Duodenal mucosa (tissue), 2 donors: ENCODE results near the gene MBNL2.

Experiments used
- H3K27ac ChIP-seq: one replicate; pipeline ENCODE4 v1.7.0; 2013; ENCODE audit warnings: low read depth, low read length
- H3K27me3 ChIP-seq, 2 donors: one replicate each; pipeline ENCODE4 v1.7.0; 2013; ENCODE audit warnings: low read length in 2 of 2, control low read depth in 1 of 2; ENCODE audit not compliant: insufficient read depth in 2 of 2, control insufficient read depth in 1 of 2
- H3K36me3 ChIP-seq, 2 donors: one replicate each; pipeline ENCODE4 v1.7.0; 2013; ENCODE audit warnings: low read length in 2 of 2, control low read depth in 1 of 2; ENCODE audit not compliant: insufficient read depth in 2 of 2, control insufficient read depth in 1 of 2
- H3K4me1 ChIP-seq, 2 donors: one replicate each; pipeline ENCODE4 v1.7.0; 2013; ENCODE audit warnings: low read length in 2 of 2, control low read depth in 1 of 2; ENCODE audit not compliant: insufficient read depth in 2 of 2, control insufficient read depth in 1 of 2
- H3K4me3 ChIP-seq, 2 donors: one replicate each; pipeline ENCODE4 v1.7.0; 2013; ENCODE audit warnings: low read length in 2 of 2, low read depth in 1 of 2
- H3K9ac ChIP-seq, 2 donors: one replicate each; pipeline ENCODE4 v1.7.0; 2013; ENCODE audit warnings: low read length in 2 of 2, low read depth in 1 of 2
- H3K9me3 ChIP-seq, 2 donors: one replicate each; pipeline ENCODE4 v1.7.0; 2013; ENCODE audit warnings: low read length in 2 of 2, control low read depth in 1 of 2; ENCODE audit not compliant: control insufficient read depth in 1 of 2

Gene MBNL2

DNA sequence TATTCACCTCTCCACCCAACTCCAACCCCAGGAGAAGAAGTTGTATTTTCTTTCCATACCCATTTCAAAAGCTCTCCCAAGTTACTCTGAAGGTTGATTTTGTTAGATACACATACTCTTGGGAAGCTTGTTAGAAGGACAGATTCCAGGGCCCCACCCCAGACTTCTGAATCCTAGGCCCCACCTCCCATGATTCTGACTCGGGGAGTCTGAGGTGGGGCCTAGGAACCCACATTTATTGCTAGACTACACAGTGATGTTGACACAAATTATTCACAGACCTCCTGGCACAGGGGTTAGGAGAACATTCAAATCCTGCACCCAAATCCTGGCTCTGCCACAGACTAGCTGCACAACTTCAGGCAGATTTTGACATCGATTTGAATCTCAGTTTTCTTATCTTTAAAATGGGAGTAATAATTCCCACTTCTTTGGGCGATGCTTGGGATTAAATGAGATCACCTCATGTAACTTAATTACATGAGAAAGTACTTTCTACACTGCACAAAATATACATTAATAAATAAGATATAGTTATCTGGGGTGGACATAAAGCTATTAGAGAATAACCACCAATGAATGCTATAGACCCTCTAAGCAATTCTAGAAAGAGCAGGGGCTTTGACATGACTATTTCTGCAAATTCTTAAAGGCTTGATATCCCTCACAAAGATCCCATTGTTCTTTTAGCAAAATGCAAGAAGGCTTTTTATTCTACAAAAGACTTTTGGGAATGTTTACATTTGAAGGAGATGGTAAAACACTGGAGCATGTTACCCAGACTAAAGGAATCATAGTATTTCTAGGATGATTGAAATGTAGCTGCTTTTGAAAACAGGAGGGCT is 18.0 kb downstream of the MBNL2 start:
- Histone ChIP-seq H3K9me3 (no peaks in the 10 kb centered on the region), H3K36me3 (no peaks in the 10 kb centered on the region), H3K27me3 (no peaks in the 10 kb centered on the region), H3K4me3 (no peak overlapping the region), H3K4me1 (peaks cover 48 to 75% of the 10 kb centered on the region in 2 donors), H3K27ac (no peak overlapping the region), H3K9ac (no peak overlapping the region)

DNA sequence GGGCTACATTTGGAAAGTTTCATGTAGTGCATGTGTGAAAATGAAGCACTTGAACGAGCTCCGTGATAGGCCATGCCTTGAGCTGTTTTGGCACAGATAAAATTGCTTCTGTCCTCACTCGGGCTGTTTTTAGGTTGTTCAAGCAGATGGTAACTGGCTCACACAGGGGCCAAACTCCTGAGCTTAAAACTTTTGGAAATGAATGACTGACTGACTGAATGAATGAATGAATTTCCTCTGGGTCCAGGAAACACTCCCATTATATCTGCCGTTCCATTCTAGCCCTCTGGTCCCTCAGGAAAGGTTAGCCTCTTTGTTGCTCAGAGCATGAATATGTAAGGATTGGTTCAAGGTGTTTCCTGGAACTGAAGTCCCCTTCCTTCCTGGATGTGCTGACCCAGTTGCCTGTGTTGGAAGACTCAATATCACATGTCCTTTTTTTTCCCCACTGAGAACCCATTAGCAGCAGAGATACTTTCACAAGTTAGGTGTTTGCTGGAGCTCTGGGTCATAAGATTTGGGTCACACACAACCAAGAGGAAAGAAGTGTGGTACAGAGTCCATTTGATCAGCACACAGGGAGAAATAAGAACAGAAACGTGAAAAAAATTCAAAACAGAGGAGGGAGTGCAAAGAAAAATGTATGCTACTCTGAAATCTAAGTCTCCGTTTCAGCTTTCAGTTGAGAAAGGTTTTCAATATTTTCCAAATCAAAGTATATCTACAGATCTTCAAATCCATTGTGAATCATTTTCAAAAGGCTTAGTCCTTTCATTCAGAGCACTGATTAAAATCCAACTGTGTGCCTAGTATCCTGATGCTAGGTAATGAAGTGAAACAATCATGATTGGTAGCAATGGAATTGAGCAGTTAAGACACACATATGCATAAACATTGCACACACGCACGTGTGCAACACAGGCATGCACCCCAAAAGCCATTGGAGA is 18.9 kb downstream of the MBNL2 start:
- Histone ChIP-seq H3K9me3 (no peaks in the 10 kb centered on the region), H3K27me3 (no peaks in the 10 kb centered on the region), H3K9ac (no peak overlapping the region), H3K4me1 (peaks cover 46 to 71% of the 10 kb centered on the region in 2 donors), H3K36me3 (no peaks in the 10 kb centered on the region), H3K27ac (no peak overlapping the region), H3K4me3 (no peak overlapping the region)

DNA sequence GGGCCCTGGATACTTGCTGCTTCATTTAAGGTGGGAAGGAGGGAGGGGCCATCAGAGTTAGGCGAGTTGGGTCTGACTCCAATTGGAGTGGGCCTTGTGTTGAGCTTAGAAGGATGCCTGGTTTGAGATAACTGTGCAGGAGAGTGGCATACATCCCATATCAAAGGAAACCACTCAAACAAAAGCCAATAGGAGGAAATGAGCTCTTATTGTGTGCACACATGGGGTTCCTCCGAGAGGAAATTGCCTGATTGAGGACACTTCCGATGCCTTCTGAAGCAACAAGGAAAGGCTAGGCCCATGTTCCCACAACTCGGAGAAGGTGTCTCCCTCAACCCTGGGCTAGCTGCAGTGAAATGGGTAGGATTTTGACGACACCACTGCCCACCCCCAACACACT is 19.6 kb downstream of the MBNL2 start:
- Histone ChIP-seq H3K9me3 (no peaks in the 10 kb centered on the region), H3K27ac (no peak overlapping the region), H3K9ac (no peak overlapping the region), H3K27me3 (no peaks in the 10 kb centered on the region), H3K4me3 (no peak overlapping the region), H3K36me3 (no peaks in the 10 kb centered on the region), H3K4me1 (peaks cover 46 to 69% of the 10 kb centered on the region in 2 donors)

DNA sequence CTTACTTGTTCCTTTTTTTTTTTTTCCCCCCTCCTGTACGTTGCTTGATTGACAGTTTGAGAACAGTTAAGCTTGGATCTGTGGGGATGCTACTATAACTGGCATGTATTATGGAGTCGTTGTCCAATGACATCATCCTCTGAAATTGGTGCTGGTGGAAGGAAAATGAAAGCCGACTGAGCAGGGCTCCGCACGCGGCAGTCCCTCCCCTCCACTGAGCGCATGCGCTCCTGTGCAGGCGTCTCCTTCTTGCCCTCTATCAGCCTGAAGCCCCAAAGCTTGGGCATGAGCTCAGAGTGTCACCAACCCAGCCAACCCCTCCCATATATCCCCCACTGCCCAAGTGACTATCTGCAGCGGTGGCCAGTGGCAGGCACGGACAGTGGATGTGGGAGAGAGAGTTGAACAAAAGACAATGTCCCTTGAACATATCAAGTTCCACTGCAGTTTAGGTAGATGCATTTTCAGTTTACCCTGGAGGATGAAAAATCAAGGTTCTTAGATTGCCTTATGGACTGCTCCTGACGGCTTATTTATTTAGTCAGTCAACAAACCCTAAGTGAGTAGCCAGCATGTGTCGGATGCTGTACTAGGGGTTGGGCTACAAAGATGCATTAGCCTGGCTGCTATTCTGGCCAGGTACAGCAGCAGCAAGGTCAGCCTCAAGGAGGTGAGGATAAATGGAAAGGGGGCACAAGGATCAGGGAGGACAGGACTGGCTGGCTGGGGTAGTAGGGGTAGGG is 20.8 kb downstream of the MBNL2 start:
- Histone ChIP-seq H3K36me3 (no peaks in the 10 kb centered on the region), H3K9me3 (no peaks in the 10 kb centered on the region), H3K4me1 (peaks cover 46 to 58% of the 10 kb centered on the region in 2 donors), H3K9ac (no peak overlapping the region), H3K27ac (no peak overlapping the region), H3K4me3 (no peak overlapping the region), H3K27me3 (no peaks in the 10 kb centered on the region)

DNA sequence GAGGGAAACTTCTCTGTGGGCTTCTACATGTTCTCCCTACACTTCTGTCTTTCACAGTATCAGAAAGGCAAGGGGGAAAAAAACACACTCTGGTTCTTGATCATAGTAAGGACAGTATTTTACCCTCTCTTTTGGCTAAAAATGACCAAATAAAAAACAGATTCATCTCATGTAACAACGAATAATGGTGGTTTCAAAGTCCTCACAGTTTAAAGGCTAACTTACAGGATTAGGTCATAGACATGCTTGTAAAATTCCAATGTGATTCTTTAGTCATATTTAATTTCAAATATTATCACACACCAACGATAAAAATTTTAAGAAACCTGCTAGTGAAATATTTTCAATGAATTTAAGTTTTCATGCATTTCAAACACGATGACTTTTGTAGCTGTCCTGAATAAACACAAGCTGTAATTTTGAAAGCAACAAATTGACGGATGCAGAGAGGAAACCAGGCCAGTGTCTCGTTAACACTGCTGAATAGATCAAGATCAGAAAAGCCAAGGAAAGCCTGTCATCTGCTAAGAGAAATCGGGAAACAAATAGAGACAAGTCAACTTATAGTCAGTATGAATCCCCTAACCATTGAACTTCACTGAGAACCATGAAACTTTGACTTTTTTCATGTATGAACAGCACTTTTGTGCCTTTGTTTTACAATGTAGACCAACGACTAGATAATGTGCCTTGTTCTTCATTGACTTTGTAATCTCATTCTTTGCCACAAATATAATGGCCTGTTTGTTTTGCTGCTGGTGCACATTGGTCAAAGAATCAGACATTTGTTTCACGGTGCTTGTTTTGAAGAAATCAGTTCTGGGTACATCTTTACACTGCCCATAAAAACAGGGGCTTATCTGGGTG is 22.0 kb downstream of the MBNL2 start:
- Histone ChIP-seq H3K36me3 (no peaks in the 10 kb centered on the region), H3K9me3 (no peaks in the 10 kb centered on the region), H3K27ac (no peak overlapping the region), H3K4me1 (peaks cover 41 to 46% of the 10 kb centered on the region in 2 donors), H3K27me3 (no peaks in the 10 kb centered on the region), H3K4me3 (no peak overlapping the region), H3K9ac (no peak overlapping the region)

DNA sequence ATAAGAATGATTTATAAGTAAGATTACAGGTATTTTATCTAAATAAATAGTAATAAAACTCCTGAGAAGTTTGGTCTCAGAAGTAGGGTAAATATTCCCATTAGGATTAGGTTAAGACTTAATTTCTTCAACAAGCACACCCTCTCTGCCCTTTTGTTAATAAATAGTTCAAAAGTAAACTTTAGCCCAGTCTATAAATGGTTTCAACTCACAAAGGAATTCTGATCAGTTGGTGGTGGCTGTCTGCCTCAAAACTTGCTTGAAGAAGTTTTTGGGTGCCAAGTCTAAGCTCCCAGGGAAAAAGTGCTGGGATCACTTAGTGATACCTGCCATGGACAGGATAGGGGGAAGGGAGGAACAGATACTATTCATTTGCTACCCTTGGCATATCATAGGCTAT is 22.9 kb downstream of the MBNL2 start:
- Histone ChIP-seq H3K4me1 (peaks cover 34 to 37% of the 10 kb centered on the region in 2 donors), H3K4me3 (no peak overlapping the region)

DNA sequence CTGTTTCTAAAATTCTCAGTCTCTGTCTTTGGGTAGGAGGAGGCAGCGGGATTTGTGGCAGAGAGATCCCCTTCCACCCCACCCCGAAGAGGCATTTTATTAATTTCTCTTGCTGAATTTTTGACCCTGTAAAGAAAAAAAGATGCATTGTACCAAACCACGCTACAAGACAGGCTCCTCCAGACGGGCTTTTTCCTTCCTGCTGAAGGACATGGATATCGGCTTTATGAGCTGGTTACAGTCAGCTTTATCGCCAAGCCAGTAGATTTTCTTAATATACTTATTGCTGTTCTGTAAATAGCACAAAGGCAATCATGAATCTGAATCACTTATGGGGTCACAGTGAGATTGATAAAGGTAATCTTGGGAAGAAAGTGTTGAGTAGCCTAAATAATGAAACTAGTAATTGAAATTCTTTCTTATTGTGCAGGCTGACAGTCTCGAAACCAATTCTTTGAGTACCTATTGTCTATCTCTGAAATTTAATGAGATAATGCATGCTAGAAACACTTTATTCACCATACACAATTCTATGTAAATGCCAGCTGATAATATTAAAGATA is 24.5 kb downstream of the MBNL2 start:
- Histone ChIP-seq H3K4me3 (no peak overlapping the region), H3K9me3 (no peaks in the 10 kb centered on the region), H3K4me1 (peaks cover 29 to 30% of the 10 kb centered on the region in 2 donors), H3K27ac (no peak overlapping the region), H3K9ac (no peak overlapping the region), H3K36me3 (no peaks in the 10 kb centered on the region), H3K27me3 (no peaks in the 10 kb centered on the region)

More for the DNA sequence above, 22.9 kb downstream of the MBNL2 start:
- no peak overlapping the region for H3K9ac ChIP-seq
- H3K27me3 ChIP-seq, result no peaks in the 10 kb centered on the region
- no peak overlapping the region for H3K27ac ChIP-seq
- no peaks in the 10 kb centered on the region for H3K36me3 ChIP-seq
- no peaks in the 10 kb centered on the region for H3K9me3 ChIP-seq

DNA sequence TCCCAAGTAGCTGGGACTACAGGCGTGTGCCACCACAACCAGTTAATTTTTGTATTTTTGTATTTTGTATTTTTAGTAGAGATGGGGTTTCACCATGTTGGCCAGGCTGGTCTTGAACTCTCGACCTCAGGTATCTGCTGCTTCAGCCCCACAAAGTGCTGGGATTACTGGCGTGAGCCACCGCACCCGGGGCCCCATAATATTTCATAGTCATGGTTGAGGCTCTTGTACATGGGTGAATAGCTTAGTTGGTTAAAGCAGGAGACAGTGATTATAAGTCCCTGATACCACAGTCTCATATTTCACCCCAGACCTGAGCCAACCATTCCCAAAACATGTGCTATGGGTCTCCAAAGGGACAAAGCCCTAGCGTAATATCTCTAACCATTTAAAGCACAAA is 26.1 kb downstream of the MBNL2 start:
- H3K27ac ChIP-seq, result no peak overlapping the region
- H3K9ac ChIP-seq, result no peak overlapping the region
- peaks cover 25 to 28% of the 10 kb centered on the region in 2 donors for H3K4me1 ChIP-seq
- H3K27me3 ChIP-seq, result no peaks in the 10 kb centered on the region
- no peaks in the 10 kb centered on the region for H3K36me3 ChIP-seq
- no peaks in the 10 kb centered on the region for H3K9me3 ChIP-seq
- H3K4me3 ChIP-seq, result no peak overlapping the region
